ENCODE measurements around the gene CD55. TPM values are rescaled to one million over a fixed set of nuclear protein-coding genes. Genes with fewer than 3 reads are reported as not detected.
A peak's percentile ranks its signal among the peaks of the same experiment; 100 is the strongest.

CD55 gene
- total and polyA plus RNA-seq, 2 of the 13 experiments (the other 11 are each of a cell fraction or from before 2014, with no cell fraction given): 6.0 to 56.0 TPM

DNA sequence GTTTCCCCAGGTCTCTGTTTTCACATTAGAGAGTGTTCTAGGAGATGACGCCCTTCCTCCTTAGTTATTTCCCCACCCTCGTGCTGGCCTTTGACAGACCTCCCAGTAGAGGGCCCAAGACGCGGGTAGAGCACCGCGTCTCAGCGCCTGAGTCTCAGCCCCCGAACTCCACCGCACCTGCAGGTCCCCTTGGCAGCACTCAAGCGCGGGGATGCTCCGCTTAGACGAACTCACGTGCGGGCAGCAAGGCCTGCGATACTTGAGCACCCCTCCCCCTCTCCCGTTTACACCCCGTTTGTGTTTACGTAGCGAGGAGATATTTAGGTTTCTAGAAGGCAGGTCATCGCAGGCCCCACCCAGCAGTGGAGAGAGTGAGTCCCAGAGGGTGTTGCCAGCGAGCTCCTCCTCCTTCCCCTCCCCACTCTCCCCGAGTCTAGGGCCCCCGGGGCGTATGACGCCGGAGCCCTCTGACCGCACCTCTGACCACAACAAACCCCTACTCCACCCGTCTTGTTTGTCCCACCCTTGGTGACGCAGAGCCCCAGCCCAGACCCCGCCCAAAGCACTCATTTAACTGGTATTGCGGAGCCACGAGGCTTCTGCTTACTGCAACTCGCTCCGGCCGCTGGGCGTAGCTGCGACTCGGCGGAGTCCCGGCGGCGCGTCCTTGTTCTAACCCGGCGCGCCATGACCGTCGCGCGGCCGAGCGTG, at the start of gene CD55 (continued):
- no peak; the same call in 1 of the 2 replicates for TF ChIP-seq RAD21 (CRISPR knock-in tag; IDR thresholded peaks at IDR 0.05)
- peak; percentile 13; the same call in 1 of the 2 replicates for TF ChIP-seq JUN (CRISPR knock-in tag; IDR thresholded peaks at IDR 0.05)
- TF ChIP-seq, protein P1, sequence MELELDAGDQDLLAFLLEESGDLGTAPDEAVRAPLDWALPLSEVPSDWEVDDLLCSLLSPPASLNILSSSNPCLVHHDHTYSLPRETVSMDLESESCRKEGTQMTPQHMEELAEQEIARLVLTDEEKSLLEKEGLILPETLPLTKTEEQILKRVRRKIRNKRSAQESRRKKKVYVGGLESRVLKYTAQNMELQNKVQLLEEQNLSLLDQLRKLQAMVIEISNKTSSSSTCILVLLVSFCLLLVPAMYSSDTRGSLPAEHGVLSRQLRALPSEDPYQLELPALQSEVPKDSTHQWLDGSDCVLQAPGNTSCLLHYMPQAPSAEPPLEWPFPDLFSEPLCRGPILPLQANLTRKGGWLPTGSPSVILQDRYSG (CRISPR knock-in tag; IDR thresholded peaks at IDR 0.05): no peak; the same call in 1 of the 2 replicates
- TF ChIP-seq ZNF292 (CRISPR knock-in tag; IDR thresholded peaks at IDR 0.05; ENCODE audit: borderline replicate concordance, low read depth): 0 out of 2 replicates have a peak, but pooled peaks have one; percentile 19
- peak; percentile 54; the same call in 1 of the 2 replicates for TF ChIP-seq REPIN1 (CRISPR knock-in tag; IDR thresholded peaks at IDR 0.05; ENCODE audit: borderline replicate concordance, low read depth)
- TF ChIP-seq NR2F6 (IDR thresholded peaks at IDR 0.05): no peak; the same call in 1 of the 2 replicates
- TF ChIP-seq NR2F6 (CRISPR knock-in tag; IDR thresholded peaks at IDR 0.05): 0 out of 2 replicates have a peak, but pooled peaks have one; percentile 32
- TF ChIP-seq ZNF619 (CRISPR knock-in tag; IDR thresholded peaks at IDR 0.05): peak; percentile 26; the same call in 1 of the 2 replicates
- TF ChIP-seq ZNF839 (CRISPR knock-in tag; IDR thresholded peaks at IDR 0.05; ENCODE audit: borderline replicate concordance): no peak; the same call in 1 of the 2 replicates
- peak; percentile 83 for TF ChIP-seq CREB1 (IDR thresholded peaks at IDR 0.05)
- peak; percentile 48; the same call in 1 of the 2 replicates for TF ChIP-seq CREB1 (CRISPR knock-in tag; IDR thresholded peaks at IDR 0.05)
- no peak for TF ChIP-seq JUND (CRISPR knock-in tag; IDR thresholded peaks at IDR 0.05)
- no peak for TF ChIP-seq TARDBP (CRISPR knock-in tag; IDR thresholded peaks at IDR 0.05)
- TF ChIP-seq SATB2 (CRISPR knock-in tag; IDR thresholded peaks at IDR 0.05): 0 out of 2 replicates have a peak, but pooled peaks have one; percentile 35
- TF ChIP-seq MEIS2 (CRISPR knock-in tag; IDR thresholded peaks at IDR 0.05): no peak
- TF ChIP-seq NR2F1 (CRISPR knock-in tag; IDR thresholded peaks at IDR 0.05): 0 out of 4 replicates have a peak, but pooled peaks of 1 of the 2 experiments have one; percentile 24
- TF ChIP-seq ADNP (CRISPR knock-in tag; IDR thresholded peaks at IDR 0.05): no peak
- TF ChIP-seq GZF1 (CRISPR knock-in tag; IDR thresholded peaks at IDR 0.05): no peak
- TF ChIP-seq, protein P2, sequence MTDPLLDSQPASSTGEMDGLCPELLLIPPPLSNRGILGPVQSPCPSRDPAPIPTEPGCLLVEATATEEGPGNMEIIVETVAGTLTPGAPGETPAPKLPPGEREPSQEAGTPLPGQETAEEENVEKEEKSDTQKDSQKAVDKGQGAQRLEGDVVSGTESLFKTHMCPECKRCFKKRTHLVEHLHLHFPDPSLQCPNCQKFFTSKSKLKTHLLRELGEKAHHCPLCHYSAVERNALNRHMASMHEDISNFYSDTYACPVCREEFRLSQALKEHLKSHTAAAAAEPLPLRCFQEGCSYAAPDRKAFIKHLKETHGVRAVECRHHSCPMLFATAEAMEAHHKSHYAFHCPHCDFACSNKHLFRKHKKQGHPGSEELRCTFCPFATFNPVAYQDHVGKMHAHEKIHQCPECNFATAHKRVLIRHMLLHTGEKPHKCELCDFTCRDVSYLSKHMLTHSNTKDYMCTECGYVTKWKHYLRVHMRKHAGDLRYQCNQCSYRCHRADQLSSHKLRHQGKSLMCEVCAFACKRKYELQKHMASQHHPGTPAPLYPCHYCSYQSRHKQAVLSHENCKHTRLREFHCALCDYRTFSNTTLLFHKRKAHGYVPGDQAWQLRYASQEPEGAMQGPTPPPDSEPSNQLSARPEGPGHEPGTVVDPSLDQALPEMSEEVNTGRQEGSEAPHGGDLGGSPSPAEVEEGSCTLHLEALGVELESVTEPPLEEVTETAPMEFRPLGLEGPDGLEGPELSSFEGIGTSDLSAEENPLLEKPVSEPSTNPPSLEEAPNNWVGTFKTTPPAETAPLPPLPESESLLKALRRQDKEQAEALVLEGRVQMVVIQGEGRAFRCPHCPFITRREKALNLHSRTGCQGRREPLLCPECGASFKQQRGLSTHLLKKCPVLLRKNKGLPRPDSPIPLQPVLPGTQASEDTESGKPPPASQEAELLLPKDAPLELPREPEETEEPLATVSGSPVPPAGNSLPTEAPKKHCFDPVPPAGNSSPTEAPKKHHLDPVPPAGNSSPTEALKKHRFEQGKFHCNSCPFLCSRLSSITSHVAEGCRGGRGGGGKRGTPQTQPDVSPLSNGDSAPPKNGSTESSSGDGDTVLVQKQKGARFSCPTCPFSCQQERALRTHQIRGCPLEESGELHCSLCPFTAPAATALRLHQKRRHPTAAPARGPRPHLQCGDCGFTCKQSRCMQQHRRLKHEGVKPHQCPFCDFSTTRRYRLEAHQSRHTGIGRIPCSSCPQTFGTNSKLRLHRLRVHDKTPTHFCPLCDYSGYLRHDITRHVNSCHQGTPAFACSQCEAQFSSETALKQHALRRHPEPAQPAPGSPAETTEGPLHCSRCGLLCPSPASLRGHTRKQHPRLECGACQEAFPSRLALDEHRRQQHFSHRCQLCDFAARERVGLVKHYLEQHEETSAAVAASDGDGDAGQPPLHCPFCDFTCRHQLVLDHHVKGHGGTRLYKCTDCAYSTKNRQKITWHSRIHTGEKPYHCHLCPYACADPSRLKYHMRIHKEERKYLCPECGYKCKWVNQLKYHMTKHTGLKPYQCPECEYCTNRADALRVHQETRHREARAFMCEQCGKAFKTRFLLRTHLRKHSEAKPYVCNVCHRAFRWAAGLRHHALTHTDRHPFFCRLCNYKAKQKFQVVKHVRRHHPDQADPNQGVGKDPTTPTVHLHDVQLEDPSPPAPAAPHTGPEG (CRISPR knock-in tag; IDR thresholded peaks at IDR 0.05): no peak
- peak; percentile 55; the same call in 1 of the 2 replicates for TF ChIP-seq ZNF605 (CRISPR knock-in tag; IDR thresholded peaks at IDR 0.05)
- TF ChIP-seq, protein P3, sequence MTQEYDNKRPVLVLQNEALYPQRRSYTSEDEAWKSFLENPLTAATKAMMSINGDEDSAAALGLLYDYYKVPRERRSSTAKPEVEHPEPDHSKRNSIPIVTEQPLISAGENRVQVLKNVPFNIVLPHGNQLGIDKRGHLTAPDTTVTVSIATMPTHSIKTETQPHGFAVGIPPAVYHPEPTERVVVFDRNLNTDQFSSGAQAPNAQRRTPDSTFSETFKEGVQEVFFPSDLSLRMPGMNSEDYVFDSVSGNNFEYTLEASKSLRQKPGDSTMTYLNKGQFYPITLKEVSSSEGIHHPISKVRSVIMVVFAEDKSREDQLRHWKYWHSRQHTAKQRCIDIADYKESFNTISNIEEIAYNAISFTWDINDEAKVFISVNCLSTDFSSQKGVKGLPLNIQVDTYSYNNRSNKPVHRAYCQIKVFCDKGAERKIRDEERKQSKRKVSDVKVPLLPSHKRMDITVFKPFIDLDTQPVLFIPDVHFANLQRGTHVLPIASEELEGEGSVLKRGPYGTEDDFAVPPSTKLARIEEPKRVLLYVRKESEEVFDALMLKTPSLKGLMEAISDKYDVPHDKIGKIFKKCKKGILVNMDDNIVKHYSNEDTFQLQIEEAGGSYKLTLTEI (CRISPR knock-in tag; conservative IDR thresholded peaks at IDR 0.05): no peak
- TF ChIP-seq ZNF546 (CRISPR knock-in tag; conservative IDR thresholded peaks at IDR 0.05): 0 out of 2 replicates have a peak, but pooled peaks have one; percentile 40
- peak; percentile 87; the same call in 1 of the 2 replicates for TF ChIP-seq MYC (CRISPR knock-in tag; IDR thresholded peaks at IDR 0.05; ENCODE audit: borderline replicate concordance)
